Erythroblast (primary cell): Measurements from ENCODE around the gene GHRL.
"Not testable (repeated sequence)": the region's sequence is repeated elsewhere in the genome, so short reads cannot be mapped to it uniquely, and the experiment has no call there.

Experiments
- DNase-seq, 2 experiments: peaks; one replicate each; lab custom pipeline; 2025; lab: John Stamatoyannopoulos, UW
- GATA1 ChIP-seq: IDR thresholded peaks from 2 replicates; pipeline ENCODE4 v1.6.1; 2011; ENCODE audit warnings: low read depth, mild to moderate bottlenecking, control low read depth, low read length, moderate library complexity
- POLR2A ChIP-seq: IDR thresholded peaks from 2 replicates; pipeline ENCODE4 v1.6.1; 2011; ENCODE audit warnings: mild to moderate bottlenecking, low read length

GHRL gene

DNA sequence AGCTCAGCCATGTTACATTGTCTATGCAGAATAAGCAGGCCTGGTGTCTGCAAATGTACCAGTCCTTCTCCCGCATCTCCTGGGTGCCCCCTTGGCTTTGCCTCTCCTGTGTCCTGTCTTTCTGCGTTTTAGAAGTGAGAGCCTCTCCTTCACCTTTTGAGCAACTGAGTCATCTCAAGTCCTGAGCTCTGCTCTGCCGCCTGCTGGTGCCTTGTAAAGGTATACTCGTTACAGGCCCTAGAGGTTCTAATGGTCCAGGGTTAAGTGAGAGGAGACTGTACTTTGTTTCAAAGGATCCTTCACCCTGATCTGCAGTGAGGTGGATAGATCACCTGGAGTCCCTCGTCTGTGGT is 12.6 kb downstream of the GHRL start:
- peak in 1 of 2 experiments; percentile 39 for DNase-seq
- TF ChIP-seq POLR2A (no peak), GATA1 (no peak)

DNA sequence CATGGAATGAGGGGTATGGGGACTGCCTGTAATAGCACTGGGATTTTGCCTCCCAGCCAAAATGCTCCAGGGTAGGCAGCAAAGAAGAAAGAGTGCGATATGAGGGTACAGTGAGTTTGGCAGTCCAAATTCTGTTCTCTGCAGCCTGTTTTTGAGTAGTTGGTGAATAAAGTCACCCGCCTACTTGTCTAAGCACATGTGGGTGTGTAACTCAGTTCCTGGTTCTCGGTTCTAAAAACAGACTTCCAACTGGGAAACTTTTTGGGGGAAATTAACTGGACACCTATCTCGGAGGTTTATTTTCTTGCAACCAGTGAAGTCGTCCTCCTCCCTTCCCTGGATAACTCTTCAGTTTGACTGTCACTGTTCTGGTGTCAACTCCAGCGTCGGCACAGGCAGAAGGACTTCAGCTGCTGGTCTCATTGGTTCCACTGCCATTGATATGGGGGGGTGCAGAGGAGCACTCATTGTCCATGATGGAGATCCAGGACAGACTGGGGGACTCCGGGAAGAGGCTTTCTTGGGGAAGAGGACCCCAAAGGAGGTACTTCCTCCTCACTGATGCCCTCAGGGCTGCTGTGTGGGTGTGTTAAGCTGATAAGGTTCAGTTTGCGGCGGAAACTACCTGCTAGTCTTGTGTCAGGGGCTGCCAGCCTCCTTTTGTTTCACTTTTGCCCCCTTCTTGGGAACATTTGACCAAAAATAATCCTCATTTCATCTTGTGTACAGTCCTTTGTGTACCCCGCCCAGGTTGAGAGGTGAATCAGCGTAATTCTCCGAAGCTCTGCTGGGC is 13.2 kb downstream of the GHRL start:
- DNase-seq: peak in 1 of 2 experiments; percentile 39
- TF ChIP-seq POLR2A (no peak), GATA1 (no peak)

DNA sequence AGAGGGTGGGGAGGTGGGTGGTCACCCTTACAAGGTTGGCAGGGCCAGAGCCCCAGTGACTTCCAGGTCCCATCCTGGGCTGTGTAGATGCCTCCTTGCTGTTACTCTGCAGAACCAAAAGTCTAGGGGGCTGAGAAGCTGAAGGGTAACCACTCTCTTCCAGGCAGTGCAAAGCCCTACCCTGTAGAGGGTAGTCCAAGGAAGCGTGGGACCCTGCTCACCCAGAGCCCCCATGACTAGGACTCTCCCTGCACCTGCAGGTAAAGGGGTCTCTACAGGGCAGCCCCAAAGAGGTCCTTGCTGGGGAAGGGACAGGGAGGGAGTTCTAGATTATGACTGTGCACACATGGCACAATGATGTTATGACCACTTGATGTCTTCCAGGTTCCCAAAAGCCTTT is 14.2 kb downstream of the GHRL start:
- TF ChIP-seq POLR2A (no peak), GATA1 (no peak)
- DNase-seq: no peak

DNA sequence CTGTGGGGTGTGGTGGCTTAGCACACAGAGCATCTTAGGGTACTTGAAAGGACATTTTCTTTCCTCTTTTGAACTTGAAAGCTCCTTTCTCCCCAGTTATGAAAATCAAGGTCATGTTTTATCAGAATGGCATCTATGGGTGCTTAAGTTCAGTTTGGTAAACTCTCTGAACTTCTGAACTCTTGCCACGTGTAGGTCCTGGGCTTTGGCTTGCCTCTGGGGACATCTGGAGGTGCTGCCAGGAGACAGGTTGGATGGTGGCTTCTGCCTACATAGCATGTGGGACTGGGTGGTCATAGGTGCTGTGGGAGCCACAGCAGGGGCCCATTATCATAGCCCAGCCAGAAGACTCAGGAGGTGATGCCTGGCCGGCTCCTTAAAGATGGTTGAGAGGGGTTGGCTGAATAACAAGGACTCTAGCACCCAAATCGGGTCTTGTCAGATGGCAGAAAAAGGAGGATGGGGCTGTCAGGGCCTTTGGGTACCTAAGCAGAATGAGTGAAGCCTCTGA is 15.6 kb downstream of the GHRL start:
- DNase-seq: no peak
- TF ChIP-seq POLR2A: no peak
- no peak for TF ChIP-seq GATA1

DNA sequence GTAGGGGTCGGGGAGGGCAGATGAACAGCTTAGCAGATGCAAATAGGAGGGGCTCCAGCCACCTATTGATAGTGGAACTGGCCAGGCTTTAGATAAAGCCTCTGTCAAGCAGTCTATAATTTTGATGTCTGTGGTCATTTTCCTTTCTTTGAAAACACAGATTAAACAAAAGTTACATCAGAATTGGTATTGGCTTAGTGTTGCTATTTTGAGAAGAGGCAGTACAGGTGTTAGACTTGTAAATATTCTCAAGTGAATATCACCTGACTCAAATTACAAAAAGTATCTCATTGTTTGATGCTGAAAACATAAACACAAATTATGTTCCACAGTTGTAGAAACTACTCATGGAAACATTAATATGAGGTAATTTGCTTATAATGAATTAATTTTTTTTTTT is 18.1 kb downstream of the GHRL start:
- DNase-seq: peak in 1 of 2 experiments; percentile 22
- TF ChIP-seq POLR2A (no peak), GATA1 (no peak)

DNA sequence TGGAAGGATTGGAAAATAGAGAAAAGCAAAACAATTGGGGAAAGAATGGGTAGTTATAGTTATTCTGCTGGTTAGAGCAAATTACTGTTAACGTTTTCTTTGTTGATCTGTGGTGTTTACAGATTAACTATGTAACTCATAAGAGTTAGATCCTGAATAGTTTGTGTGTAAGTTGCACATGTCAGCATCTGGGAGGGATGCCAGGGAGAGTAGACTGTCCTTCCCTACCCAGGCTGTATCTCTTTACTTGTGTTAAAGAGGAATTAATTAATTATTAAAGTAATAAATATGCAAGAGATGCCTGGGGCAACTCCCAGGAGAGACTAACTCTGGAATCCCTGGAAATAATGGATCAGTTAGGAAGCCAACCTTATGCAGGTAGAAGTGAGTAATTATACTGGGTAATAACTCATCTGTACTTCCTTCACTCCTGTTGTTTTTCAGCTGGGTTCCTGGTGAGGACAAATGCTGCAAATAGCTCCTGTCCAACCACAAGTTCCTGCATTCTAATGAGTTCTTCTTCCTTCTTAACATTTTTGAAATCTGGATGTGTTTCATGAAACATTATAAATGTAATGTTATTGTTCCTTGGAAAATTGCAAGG is 18.9 kb downstream of the GHRL start:
- TF ChIP-seq GATA1: no peak
- TF ChIP-seq POLR2A: no peak
- no peak for DNase-seq

DNA sequence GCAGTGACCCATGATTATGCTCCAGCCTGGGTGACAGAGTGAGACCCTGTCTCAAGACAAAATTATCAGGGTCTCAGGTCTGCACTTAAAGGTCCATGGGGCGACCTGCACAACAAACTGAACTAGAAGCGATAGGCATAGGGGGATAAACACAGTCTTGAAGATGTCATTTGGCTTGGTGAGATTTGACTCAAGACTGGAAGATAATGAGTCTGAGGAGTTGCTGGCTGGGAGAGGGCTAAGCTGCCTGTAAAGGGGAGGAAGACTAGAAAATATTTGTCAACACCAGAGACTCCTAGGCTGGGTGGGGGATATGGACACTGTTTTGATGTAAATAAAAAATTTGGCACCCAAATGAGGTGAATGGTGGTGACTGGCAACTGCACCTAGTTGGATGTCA is 19.8 kb downstream of the GHRL start:
- TF ChIP-seq GATA1: no peak
- no peak for TF ChIP-seq POLR2A
- DNase-seq: no peak

DNA sequence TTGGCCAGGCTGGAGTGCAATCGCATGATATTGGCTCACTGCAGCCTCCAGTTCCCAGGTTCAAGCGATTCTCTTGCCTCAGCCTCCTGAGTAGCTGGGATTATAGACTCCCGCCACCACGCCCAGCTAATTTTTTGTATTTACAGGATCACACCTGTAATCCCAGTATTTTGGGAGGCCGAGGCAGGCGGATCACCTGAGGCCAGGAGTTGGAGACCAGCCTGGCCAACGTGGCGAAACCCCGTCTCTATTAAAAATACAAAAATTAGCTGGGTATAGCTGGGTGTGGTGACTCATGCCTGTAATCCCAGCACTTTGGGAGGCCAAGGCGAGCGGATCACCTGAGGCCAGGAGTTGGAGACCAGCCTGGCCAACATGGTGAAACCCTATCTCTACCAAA is 20.3 kb downstream of the GHRL start:
- not testable (repeated sequence) for DNase-seq

DNA sequence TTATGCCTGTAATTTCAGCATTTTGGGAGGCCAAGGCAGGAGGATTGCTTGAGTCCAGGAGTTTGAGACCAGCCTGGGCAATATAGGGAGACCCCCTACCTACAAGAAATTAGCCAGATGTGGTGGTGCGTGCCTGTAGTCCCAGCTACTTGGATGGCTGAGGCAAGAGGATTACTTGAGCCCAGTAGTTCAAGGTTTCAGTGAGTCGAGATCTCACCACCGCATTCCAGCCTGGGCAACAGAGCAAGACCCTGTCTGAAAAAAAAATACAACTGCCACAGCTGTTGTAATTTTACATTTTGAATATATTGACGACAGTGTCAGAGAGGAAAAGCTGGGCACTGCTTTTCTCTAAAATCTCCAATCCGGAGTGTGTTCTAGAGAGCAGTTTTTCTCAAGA is 23.3 kb downstream of the GHRL start:
- TF ChIP-seq POLR2A (no peak), GATA1 (no peak)
- DNase-seq: no peak

DNA sequence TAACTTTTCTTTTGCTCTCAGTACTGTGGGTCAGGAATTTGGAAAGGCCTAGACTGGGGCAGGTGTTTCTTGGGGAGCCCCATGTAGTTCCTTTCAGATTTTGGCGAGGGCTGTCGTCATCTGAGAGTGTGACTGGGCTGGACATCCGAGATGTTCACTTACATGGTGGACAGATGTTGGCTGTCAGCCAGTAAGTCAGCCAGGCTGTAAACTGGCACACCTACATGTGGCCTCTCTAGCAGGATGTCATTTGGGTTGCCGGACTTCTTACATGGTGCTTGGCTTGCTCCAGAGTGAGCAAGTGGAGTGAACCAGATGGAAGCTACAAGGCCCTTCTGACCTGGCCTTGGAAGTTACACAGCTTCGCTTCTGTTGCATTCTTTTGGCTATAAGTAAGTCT is 23.8 kb downstream of the GHRL start:
- TF ChIP-seq GATA1 (no peak), POLR2A (no peak)
- DNase-seq: no peak

DNA sequence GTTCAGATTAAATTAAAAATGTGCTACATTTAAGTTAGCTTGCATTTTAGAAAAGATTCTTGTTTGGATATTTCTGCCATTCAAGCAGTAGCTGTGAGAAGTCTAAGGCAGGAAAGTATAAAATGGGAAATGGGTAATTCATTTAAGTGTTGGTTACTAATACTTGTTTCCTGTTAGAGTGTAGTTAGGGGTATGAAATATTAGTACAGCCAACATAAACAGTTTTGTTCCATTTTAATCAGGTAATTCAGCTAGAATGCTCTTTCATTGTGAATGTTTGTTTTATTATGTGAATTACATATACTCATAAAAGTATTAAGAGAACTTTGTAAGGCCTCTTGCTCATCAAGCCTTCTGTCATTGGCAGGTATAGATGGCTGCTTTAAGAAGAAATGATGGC is 24.6 kb downstream of the GHRL start:
- DNase-seq: no peak
- no peak for TF ChIP-seq GATA1
- TF ChIP-seq POLR2A: no peak

DNA sequence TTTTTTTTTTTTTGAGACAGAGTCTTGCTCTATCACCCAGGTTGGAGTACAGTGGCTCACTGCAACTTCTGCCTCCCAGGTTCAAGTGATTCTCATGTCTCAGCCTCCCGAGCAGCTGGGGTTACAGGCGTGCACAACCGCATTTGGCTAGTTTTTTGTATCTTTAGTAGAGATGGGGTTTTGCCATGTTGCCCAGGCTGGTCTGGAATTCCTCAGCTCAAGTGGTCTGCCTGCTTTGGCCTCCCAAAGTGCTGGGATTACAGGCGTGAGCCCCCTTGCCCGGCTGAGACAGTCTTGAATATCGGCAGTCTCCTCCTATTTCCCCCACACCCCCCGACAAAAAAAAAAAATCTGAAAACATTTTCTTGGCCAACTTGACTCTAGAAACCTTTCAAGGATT is 25.8 kb downstream of the GHRL start:
- DNase-seq: not testable (repeated sequence)

DNA sequence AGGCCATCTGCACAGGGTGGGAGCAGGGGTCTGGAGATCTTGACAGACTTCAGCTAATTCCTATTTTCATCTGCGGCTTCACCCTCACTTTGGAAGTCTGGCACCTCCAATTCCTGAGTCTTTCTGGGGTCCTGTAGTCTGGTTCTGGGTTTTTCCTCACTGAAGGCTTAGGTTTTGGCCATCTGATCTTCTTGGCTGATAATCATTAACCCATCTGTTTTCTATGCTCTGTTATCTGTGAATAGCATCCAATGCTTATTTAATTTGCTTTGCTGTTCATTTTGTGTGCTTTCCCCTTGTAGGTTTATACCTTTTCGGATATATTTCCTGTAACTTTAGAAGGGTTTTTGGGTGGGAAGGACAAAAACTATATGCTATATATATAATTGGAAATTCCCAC is 26.9 kb downstream of the GHRL start:
- no peak for TF ChIP-seq POLR2A
- no peak for TF ChIP-seq GATA1
- no peak for DNase-seq

DNA sequence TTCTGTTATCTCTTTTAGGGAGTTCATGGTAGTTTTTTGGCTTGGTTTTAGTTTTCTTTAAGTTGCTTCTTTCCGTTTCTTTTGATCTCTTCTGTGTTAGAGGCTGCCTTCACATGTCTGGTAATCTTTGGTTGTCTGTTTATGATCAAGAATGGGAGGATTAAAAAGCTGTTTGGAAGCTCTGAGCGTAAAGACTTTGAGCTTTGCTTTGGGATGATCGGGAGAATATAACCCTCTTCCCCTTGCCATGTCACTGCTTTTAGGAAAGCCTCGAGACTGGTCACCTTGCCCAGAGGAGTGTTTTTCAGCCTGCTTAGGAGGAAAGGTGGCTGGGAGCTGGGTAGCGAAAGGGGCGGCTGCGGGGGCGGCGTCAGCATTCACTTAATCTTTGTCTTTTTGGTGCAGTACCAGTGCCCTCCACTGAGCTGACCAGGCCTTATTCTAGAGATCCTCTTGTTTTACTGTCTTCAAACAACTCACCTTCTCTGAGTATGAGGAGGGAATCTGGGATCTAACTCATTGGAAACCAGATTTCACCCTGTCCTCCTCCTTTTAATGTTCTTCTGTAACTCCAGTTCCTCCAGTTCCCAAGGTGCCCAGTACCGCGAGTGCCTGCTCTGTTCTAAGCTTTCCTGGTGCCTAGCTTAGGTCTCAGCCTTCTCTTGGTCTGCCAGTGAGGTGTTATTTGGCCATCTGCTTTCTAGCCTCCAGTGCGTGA is 28.9 kb downstream of the GHRL start:
- TF ChIP-seq POLR2A (no peak), GATA1 (no peak)
- peak; percentile 42 to 48 for DNase-seq
